Large intestine (tissue), 12 donors: ENCODE results near the gene GC. TPM values are rescaled to one million over a fixed set of nuclear protein-coding genes. Genes with fewer than 3 reads are reported as not detected.
"Not testable (repeated sequence)": the region's sequence is repeated elsewhere in the genome, so short reads cannot be mapped to it uniquely, and the experiment has no call there.

Source experiments
- DNase-seq, 2 donors: peaks; one replicate each; pipeline versions ENCODE4 v3.0.0 to v3.0.0-alpha.2; 2013
- H3K27ac ChIP-seq: one replicate; pipeline ENCODE4 v1.5.1; 2013; ENCODE audit warnings: low read length
- H3K27me3 ChIP-seq: 2 replicates; pipeline ENCODE4 v1.6.1; 2013; ENCODE audit warnings: low read length; ENCODE audit not compliant: control insufficient read depth, insufficient read depth
- H3K36me3 ChIP-seq: 2 replicates; pipeline ENCODE4 v1.6.1; 2013; ENCODE audit warnings: low read length; ENCODE audit not compliant: control insufficient read depth, insufficient read depth
- H3K4me1 ChIP-seq: one replicate; pipeline ENCODE4 v1.6.1; 2013; ENCODE audit warnings: low read length; ENCODE audit not compliant: control insufficient read depth, insufficient read depth
- H3K4me3 ChIP-seq: one replicate; pipeline ENCODE4 v1.5.1; 2013; ENCODE audit warnings: low read length
- H3K9me3 ChIP-seq: one replicate; pipeline ENCODE4 v1.6.1; 2013; ENCODE audit warnings: mild to moderate bottlenecking, low read depth, low read length, moderate library complexity; ENCODE audit not compliant: control insufficient read depth
- WGBS: methylation state at CpG from one replicate; pipeline ENCODE4 v1.1.5; 2013; ENCODE audit warnings: low lambda C conversion rate; ENCODE audit not compliant: insufficient coverage; 5-methylcytosine and 5-hydroxymethylcytosine counted together
- long read RNA-seq, 11 donors: transcript quantifications; one replicate each; lab custom pipeline, GENCODE V29; 2026
- polyA plus RNA-seq: library from polyadenylated mRNA; unstranded; fragments of 120-200 nt; gene quantifications from one replicate; pipeline ENCODE4 v1.2.1, GENCODE V29; 2013

The GC gene
- 50.6 TPM for polyA plus RNA-seq
- long read RNA-seq, donor 1 = 0 reads
- long read RNA-seq, donor 2, transcript GC-201 (13 exons, 1,972 nt) = major isoform, 6 of 6 reads
- long read RNA-seq, donor 2, partial matches to known transcripts = 0 of 6 reads
- long read RNA-seq, donor 2, other reads (novel, unspliced or antisense) = 0 of 6 reads
- long read RNA-seq, donor 3 = 0 reads
- long read RNA-seq, donor 4 = 0 reads
- long read RNA-seq, donor 5 = 0 reads
- long read RNA-seq, donor 6, transcript GC-201 (13 exons, 1,972 nt) = major isoform, 27 of 38 reads
- long read RNA-seq, donor 6, partial matches to known transcripts = 11 of 38 reads
- long read RNA-seq, donor 6, other reads (novel, unspliced or antisense) = 0 of 38 reads
- long read RNA-seq, donor 7, partial matches to known transcripts = 0 of 1 reads
- long read RNA-seq, donor 7, other reads (novel, unspliced or antisense) = 0 of 1 reads
- long read RNA-seq, donor 8, partial matches to known transcripts = 0 of 4 reads
- long read RNA-seq, donor 8, other reads (novel, unspliced or antisense) = 0 of 4 reads
- long read RNA-seq, donor 9, partial matches to known transcripts = 0 of 2 reads
- long read RNA-seq, donor 9, other reads (novel, unspliced or antisense) = 0 of 2 reads
- long read RNA-seq, donor 10, transcript GC-201 (13 exons, 1,972 nt) = major isoform, 19 of 19 reads
- long read RNA-seq, donor 10, partial matches to known transcripts = 0 of 19 reads
- long read RNA-seq, donor 10, other reads (novel, unspliced or antisense) = 0 of 19 reads
- long read RNA-seq, donor 11, partial matches to known transcripts = 0 of 4 reads
- long read RNA-seq, donor 11, other reads (novel, unspliced or antisense) = 0 of 4 reads

DNA sequence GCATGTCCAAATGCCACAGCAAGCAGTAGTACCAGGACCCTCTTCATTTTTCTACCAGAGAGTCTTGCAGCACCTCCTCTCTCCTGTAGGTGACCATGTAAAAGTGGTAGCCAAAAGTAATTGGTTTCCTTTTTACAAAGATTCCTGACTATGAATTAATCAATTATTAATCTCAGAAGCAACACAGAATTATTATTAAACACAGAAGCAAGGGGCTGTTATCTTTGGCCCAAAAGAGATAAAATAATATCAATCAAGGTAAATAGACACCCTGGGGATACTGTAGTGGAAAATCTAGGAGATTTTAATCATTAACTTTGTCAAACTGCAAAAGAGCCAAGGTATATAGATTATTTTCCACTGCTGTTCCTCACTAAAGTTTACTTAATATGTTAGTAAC lies at the start of gene GC:
GC (minus strand) TSS at position 108 of the 400 bp plus-strand sequence; CDS start at position 47, 61 bp downstream.
- Histone ChIP-seq H3K9me3 (no peaks in the 10 kb centered on the region), H3K36me3 (no peaks in the 10 kb centered on the region), H3K4me1 (peaks cover 2% of the 10 kb centered on the region), H3K27ac (no peak within 1 kb of the TSS), H3K27me3 (no peaks in the 10 kb centered on the region), H3K4me3 (no peak within 1 kb of the TSS)
- no peak for DNase-seq

- Histone ChIP-seq H3K4me1 (no peaks in the 10 kb centered on the region), H3K36me3 (no peaks in the 10 kb centered on the region), H3K27ac (no peak overlapping the region), H3K27me3 (no peaks in the 10 kb centered on the region), H3K9me3 (no peaks in the 10 kb centered on the region), H3K4me3 (no peak overlapping the region)
- WGBS = 100% methylated on average over 1 of the region's 10 CpGs
- DNase-seq = peak; percentile 3 to 43
Measured at GRCh38 chr4:71833232-71833900, 49.5 kb upstream of the GC start.

DNA sequence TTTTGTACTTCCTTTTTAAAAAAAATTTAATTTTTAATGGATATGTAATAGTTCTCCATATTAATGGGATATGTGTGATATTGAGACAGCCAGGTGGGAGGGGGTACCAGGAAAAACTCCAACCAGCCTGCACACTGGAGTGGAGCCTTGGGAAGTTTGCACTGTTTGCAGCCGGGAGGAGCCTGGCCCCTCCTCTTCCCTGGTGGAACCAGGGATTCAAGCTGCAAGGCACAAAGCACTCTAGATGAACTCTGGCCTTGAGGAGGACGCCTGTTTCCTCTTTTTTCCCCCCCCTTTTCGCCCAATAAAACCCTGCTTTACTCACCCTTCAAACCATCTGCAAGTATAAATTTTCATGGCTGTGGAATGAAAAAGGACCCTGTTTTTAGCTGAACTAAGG lies 48.2 kb upstream of the GC start:
- Histone ChIP-seq H3K4me1 (no peaks in the 10 kb centered on the region), H3K27ac (no peak overlapping the region), H3K36me3 (no peaks in the 10 kb centered on the region), H3K27me3 (no peaks in the 10 kb centered on the region), H3K4me3 (no peak overlapping the region), H3K9me3 (no peaks in the 10 kb centered on the region)
- WGBS = no CpG with 5 or more reads among the region's 3 CpGs
- DNase-seq = peak; percentile 5 to 21

- H3K9me3 ChIP-seq = no peaks in the 10 kb centered on the region
- H3K4me1 ChIP-seq = no peaks in the 10 kb centered on the region
- no peak overlapping the region for H3K27ac ChIP-seq
- no peaks in the 10 kb centered on the region for H3K36me3 ChIP-seq
- 100% methylated on average over 1 of the region's 4 CpGs for WGBS
- DNase-seq = no peak
- H3K27me3 ChIP-seq = no peaks in the 10 kb centered on the region
- H3K4me3 ChIP-seq = no peak overlapping the region
Measured at GRCh38 chr4:71830497-71831190, 46.8 kb upstream of the GC start.

DNA sequence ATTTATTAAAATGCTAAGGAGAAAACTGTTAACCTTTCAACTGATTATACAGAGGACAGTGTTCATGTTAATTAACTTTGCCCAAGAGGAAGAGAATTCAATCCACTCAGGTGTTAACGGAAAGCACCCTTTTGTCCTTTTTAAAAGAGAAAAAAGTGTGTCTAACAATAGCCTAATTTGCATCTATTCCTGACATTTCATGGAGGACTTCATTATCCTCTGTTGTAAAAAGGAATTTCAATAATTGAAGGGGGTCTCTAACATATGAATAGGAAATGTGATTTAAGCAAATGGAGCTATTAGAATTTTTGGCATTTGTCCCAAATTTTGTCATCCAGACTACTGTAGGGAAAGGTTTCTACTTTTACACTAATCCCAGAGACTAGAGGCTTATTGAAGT lies 44.6 kb upstream of the GC start:
- Histone ChIP-seq H3K27ac (no peak overlapping the region), H3K4me3 (no peak overlapping the region), H3K36me3 (no peaks in the 10 kb centered on the region), H3K9me3 (no peaks in the 10 kb centered on the region), H3K4me1 (no peaks in the 10 kb centered on the region), H3K27me3 (no peaks in the 10 kb centered on the region)
- 86% methylated on average over 1 of the region's 1 CpG for WGBS
- no peak for DNase-seq

DNA sequence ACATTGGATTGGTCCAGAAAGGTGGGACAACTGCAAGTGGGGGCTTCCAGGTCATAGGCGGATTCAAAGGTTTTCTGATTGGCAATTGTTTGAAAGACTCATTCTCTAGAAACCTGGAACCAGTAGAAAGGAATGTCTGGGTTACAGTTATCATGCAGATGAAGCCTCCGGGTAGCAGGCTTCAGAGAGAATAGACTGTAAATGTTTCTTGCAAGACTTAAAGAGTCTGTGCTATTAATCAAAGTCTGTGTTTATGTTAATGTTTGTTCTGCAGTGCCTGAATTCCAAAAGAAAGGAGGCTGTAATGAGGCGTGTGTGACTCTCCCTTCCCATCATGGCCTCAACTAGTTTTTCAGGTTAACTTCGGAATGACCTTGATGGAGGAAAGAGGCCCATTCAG lies 43.9 kb upstream of the GC start:
- no CpG with 5 or more reads among the region's 4 CpGs for WGBS
- Histone ChIP-seq H3K27me3 (no peaks in the 10 kb centered on the region), H3K27ac (no peak overlapping the region), H3K36me3 (no peaks in the 10 kb centered on the region), H3K9me3 (no peaks in the 10 kb centered on the region), H3K4me3 (no peak overlapping the region), H3K4me1 (no peaks in the 10 kb centered on the region)
- DNase-seq = no peak

GRCh38 chr4:71816676-71817303 lies 32.9 kb upstream of the GC start:
- no peaks in the 10 kb centered on the region for H3K27me3 ChIP-seq
- H3K36me3 ChIP-seq = no peaks in the 10 kb centered on the region
- DNase-seq = no peak
- H3K4me1 ChIP-seq = no peaks in the 10 kb centered on the region
- WGBS = 91% methylated on average over 3 of the region's 4 CpGs
- no peak overlapping the region for H3K4me3 ChIP-seq
- no peak overlapping the region for H3K27ac ChIP-seq
- H3K9me3 ChIP-seq = no peaks in the 10 kb centered on the region

GRCh38 chr4:71814433-71814832 lies 30.6 kb upstream of the GC start:
- H3K27ac ChIP-seq = no peak overlapping the region
- no peaks in the 10 kb centered on the region for H3K36me3 ChIP-seq
- H3K9me3 ChIP-seq = no peaks in the 10 kb centered on the region
- H3K4me1 ChIP-seq = no peaks in the 10 kb centered on the region
- H3K27me3 ChIP-seq = no peaks in the 10 kb centered on the region
- no peak for DNase-seq
- WGBS = no CpG with 5 or more reads among the region's 2 CpGs
- no peak overlapping the region for H3K4me3 ChIP-seq

DNA sequence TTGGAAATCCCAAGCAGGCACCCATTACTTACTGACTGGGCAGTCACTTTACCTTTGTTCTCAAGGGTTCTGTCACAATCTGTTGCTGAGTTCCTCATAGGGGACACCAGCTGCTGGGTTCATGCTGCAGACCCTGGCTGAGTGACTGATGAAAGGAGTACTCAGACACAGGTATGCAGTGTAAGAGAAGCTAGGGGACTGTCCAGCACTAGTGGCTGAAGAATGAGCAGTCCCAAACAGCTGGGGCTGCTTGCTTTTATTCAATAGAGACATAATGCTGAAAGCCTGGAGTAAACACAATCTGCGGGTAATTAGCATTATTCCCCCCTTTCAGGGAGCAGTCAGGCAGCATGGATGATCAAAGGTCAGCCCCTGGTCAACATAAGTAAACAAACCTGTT lies 25.9 kb upstream of the GC start:
- H3K27me3 ChIP-seq, H3K4me3 ChIP-seq, H3K9me3 ChIP-seq, H3K27ac ChIP-seq, H3K4me1 ChIP-seq, DNase-seq, H3K36me3 ChIP-seq: not testable (repeated sequence)
- no CpG with 5 or more reads among the region's 1 CpG for WGBS

DNA sequence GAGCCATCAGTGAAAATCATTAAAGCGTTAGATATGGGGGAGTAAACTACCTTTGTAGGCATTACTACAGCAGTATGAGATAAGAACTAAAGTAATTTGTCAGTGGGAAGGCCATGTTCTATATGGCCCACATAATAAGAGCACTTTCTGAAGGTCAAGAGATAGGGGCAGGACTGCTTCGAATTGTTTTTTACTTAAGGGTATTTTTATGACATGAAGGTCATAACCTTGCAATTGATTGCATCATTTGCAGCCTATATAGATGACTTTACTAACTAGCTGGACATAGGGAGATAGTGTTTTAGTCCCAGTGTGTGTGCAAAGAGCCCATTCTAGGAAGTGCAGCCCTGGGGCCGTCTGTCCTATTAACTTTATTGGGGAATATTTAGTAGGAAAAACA lies 23.6 kb upstream of the GC start:
- no peak overlapping the region for H3K4me3 ChIP-seq
- H3K36me3 ChIP-seq = no peaks in the 10 kb centered on the region
- no peak overlapping the region for H3K27ac ChIP-seq
- H3K27me3 ChIP-seq = no peaks in the 10 kb centered on the region
- no peaks in the 10 kb centered on the region for H3K9me3 ChIP-seq
- no peaks in the 10 kb centered on the region for H3K4me1 ChIP-seq
- 60% methylated on average over 1 of the region's 3 CpGs for WGBS
- no peak for DNase-seq
